ENCODE measurements around the gene CCDC107. TPM values are rescaled to one million over a fixed set of nuclear protein-coding genes. Genes with fewer than 3 reads are reported as not detected.
A peak's percentile ranks its signal among the peaks of the same experiment; 100 is the strongest.

The CCDC107 gene
- total RNA-seq, 4 donors from 2014 or later, result 68.4 to 117 (median 104) TPM

DNA sequence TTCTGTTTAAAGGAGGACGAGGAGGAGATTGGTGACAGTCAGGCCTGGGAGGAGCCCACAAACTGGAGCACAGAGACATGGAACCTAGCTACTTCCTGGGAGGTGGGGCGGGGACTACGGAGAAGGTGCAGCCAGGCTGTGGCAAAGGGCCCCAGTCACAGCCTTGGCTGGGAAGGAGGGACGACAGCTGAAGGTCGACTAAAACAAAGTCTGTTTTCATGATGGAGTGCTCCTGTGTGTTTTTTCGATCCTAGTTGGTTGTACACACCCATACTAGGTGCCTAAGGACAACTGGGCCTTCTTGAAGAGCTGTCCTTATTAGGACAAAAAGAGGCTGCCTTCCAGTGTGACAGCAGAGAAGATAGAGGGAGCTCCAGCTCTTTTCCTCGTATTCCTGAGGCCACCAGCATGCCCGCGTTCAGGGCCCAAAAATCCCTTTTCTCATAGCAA lies 2.9 kb downstream of the CCDC107 start:
- H3K27me3 ChIP-seq, result no peaks in the 10 kb centered on the region
- no peaks in the 10 kb centered on the region for H3K9me3 ChIP-seq
- peak overlapping the region; percentile 68 to 97 (median 82) for H3K4me3 ChIP-seq
- DNase-seq (ENCODE audit: extremely low spot score), result no peak
- peaks cover 0 to 20% (median 9%) of the 10 kb centered on the region in 4 donors for H3K36me3 ChIP-seq
- intact Hi-C loops (cut with DNase I), result no loop called here
- peaks cover 60 to 87% (median 85%) of the 10 kb centered on the region in 4 donors for H3K4me1 ChIP-seq
- H3K27ac ChIP-seq (replicated peaks in 1 of 4), result peak overlapping the region; percentile 95 to 99 (median 98)
- TF ChIP-seq, protein P1, sequence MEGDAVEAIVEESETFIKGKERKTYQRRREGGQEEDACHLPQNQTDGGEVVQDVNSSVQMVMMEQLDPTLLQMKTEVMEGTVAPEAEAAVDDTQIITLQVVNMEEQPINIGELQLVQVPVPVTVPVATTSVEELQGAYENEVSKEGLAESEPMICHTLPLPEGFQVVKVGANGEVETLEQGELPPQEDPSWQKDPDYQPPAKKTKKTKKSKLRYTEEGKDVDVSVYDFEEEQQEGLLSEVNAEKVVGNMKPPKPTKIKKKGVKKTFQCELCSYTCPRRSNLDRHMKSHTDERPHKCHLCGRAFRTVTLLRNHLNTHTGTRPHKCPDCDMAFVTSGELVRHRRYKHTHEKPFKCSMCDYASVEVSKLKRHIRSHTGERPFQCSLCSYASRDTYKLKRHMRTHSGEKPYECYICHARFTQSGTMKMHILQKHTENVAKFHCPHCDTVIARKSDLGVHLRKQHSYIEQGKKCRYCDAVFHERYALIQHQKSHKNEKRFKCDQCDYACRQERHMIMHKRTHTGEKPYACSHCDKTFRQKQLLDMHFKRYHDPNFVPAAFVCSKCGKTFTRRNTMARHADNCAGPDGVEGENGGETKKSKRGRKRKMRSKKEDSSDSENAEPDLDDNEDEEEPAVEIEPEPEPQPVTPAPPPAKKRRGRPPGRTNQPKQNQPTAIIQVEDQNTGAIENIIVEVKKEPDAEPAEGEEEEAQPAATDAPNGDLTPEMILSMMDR (IDR thresholded peaks at IDR 0.05), result peak; percentile 61 to 82 (median 63)
- no peak for TF ChIP-seq POLR2A (IDR thresholded peaks at IDR 0.05; ENCODE audit: low read depth)
- peak in 1 of 2 donors; percentile 82 for TF ChIP-seq POLR2AphosphoS5 (IDR thresholded peaks at IDR 0.05)
- no peak for TF ChIP-seq EP300 (IDR thresholded peaks at IDR 0.05)
- WGBS, result 57% methylated on average over 7 of the region's 9 CpGs

DNA sequence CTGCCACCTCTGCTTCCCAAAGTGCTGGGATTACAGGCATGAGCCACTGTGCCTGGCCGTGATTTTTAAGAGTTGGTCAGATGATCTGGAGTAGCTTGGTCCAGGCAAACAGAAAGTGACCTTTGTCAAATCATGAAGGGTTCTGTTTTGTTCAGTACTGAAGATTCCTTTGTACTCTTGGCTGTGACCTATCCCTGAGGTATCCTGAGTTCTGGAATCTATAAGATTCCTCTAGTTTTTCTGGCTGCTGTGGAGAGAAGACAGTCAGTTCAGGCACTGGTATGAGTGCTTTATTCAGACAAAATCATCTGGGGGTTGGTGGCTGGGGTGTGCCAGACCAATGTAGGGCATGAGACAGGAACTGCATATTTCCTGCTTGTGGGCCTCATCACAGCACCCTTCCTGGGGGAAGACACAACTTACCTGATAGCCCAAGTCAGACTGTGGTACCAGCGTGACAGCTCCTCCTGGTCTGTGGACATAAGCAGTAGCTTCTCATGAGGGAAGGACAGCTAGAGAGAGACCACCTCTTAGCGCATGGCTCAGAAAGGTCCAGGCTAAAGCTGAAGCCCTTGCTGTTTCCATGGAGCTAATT lies 3.8 kb downstream of the CCDC107 start:
- Histone ChIP-seq H3K4me3 (peak overlapping the region in 1 of 4 donors; percentile 20), H3K27me3 (no peaks in the 10 kb centered on the region), H3K36me3 (peaks cover 0 to 20% (median 9%) of the 10 kb centered on the region in 4 donors), H3K9me3 (no peaks in the 10 kb centered on the region), H3K4me1 (peaks cover 58 to 85% (median 84%) of the 10 kb centered on the region in 4 donors), H3K27ac (replicated peaks in 1 of 4) (peak overlapping the region; percentile 95 to 99 (median 98))
- 61% methylated on average over 2 of the region's 3 CpGs for WGBS
- TF ChIP-seq EP300 (IDR thresholded peaks at IDR 0.05) (no peak), POLR2AphosphoS5 (IDR thresholded peaks at IDR 0.05) (peak in 1 of 2 donors; percentile 37)
- intact Hi-C loops (cut with DNase I), result no loop called here
- no peak for DNase-seq (ENCODE audit: extremely low spot score)

- Histone ChIP-seq H3K4me3 (no peak overlapping the region), H3K27ac (replicated peaks in 1 of 4) (peak overlapping the region; percentile 95 to 99 (median 98)), H3K9me3 (no peaks in the 10 kb centered on the region), H3K36me3 (peaks cover 0 to 20% (median 9%) of the 10 kb centered on the region in 4 donors), H3K4me1 (peaks cover 52 to 79% (median 78%) of the 10 kb centered on the region in 4 donors), H3K27me3 (no peaks in the 10 kb centered on the region)
- intact Hi-C loops (cut with DNase I), result no loop called here
- no peak for TF ChIP-seq POLR2A (IDR thresholded peaks at IDR 0.05; ENCODE audit: low read depth)
- TF ChIP-seq, protein P1 (IDR thresholded peaks at IDR 0.05), result no peak
- TF ChIP-seq EP300 (IDR thresholded peaks at IDR 0.05), result no peak
- TF ChIP-seq POLR2AphosphoS5 (IDR thresholded peaks at IDR 0.05), result no peak
- WGBS, result 75% methylated on average over 7 of the region's 7 CpGs
- no peak for DNase-seq (ENCODE audit: extremely low spot score)
These were observed 4.3 kb downstream of the CCDC107 start for GRCh38 chr9:35662437-35662836.

- intact Hi-C loops (cut with DNase I), result no loop called here
- DNase-seq (ENCODE audit: extremely low spot score), result no peak
- Histone ChIP-seq H3K27ac (replicated peaks in 1 of 4) (peak within 1 kb of the TSS; percentile 95 to 99 (median 98)), H3K36me3 (peaks cover 0 to 19% (median 9%) of the 10 kb centered on the region in 4 donors), H3K4me1 (peaks cover 43 to 67% (median 66%) of the 10 kb centered on the region in 4 donors), H3K4me3 (peak within 1 kb of the TSS; percentile 48 to 70 (median 56)), H3K27me3 (no peaks in the 10 kb centered on the region), H3K9me3 (no peaks in the 10 kb centered on the region)
- WGBS, result 21% methylated on average over 18 of the region's 58 CpGs
- no peak for TF ChIP-seq POLR2A (IDR thresholded peaks at IDR 0.05; ENCODE audit: low read depth)
- peak in 1 of 2 donors; percentile 87 for TF ChIP-seq POLR2AphosphoS5 (IDR thresholded peaks at IDR 0.05)
- TF ChIP-seq, protein P1 (IDR thresholded peaks at IDR 0.05), result peak in 1 of 3 experiments; percentile 22
These were observed 6.7 kb downstream of the CCDC107 start, which contains the start of gene ARHGEF39 for GRCh38 chr9:35664531-35665470. ARHGEF39 (minus strand) TSS chr9:35665195; CDS start chr9:35665169, 26 bp downstream.

GRCh38 chr9:35665471-35665818 lies 7.4 kb downstream of the CCDC107 start:
- H3K9me3 ChIP-seq, result no peaks in the 10 kb centered on the region
- intact Hi-C loops (cut with DNase I), result no loop called here
- peaks cover 36 to 61% (median 60%) of the 10 kb centered on the region in 4 donors for H3K4me1 ChIP-seq
- H3K4me3 ChIP-seq, result peak overlapping the region; percentile 48 to 70 (median 56)
- DNase-seq (ENCODE audit: extremely low spot score), result no peak
- peaks cover 0 to 12% (median 3%) of the 10 kb centered on the region in 4 donors for H3K36me3 ChIP-seq
- 27% methylated on average over 5 of the region's 5 CpGs for WGBS
- TF ChIP-seq, protein P1 (IDR thresholded peaks at IDR 0.05), result no peak
- TF ChIP-seq POLR2AphosphoS5 (IDR thresholded peaks at IDR 0.05), result no peak
- TF ChIP-seq POLR2A (IDR thresholded peaks at IDR 0.05; ENCODE audit: low read depth), result no peak
- H3K27me3 ChIP-seq, result no peaks in the 10 kb centered on the region
- H3K27ac ChIP-seq (replicated peaks in 1 of 4), result peak overlapping the region; percentile 95 to 99 (median 98)
